DMS 273 (cell line): ENCODE measurements around the gene RGPD4.
"Not testable (repeated sequence)": the region's sequence is repeated elsewhere in the genome, so short reads cannot be mapped to it uniquely, and the experiment has no call there.

Source experiments
- DNase-seq: peaks from one replicate; lab custom pipeline; 2025; ENCODE audit not compliant: unreplicated experiment; lab: John Stamatoyannopoulos, UW

RGPD4 gene

DNA sequence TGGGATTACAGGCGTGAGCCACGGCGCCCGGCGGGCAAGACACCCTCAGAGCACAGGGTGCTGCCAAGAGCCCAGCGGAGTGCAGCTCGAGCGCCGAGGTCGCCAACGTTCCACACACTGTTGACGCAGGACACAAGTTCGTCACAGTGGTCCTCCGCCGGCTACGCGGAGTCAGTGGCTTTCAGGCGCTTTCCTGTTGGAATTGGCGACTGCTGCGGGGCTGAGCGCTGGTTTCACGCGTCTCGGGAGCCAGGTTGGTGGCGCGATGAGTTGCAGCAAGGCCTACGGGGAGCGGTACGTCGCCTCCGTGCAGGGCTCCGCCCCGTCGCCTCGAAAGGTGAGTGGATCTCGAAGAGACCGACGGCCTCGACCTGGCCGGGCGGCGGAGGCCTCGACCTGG is at the start of gene RGPD4:
RGPD4 (plus strand) TSS at position 144 of the 400 bp plus-strand sequence; CDS start at position 266, 122 bp downstream.
- not testable (repeated sequence) for DNase-seq

DNA sequence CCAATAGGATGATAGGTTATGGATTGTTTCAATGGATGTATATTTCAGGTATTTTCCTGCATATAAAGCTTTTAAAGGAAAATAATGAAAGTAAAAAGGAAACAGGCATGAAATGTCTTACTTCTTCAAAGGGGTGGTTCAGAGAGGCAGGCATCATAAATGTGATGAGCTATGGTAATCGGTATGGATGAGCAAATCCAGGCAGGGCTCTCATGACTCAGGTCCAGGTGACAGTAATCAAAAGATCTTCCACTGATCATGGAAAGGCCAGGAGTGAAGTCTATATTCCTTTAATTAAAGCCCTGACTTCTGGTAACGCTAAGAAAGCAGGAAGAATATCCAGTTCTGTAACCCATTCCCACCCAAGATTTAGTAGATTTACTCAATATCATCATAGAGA is 48.7 kb upstream of the RGPD4 start:
- no peak for DNase-seq

DNA sequence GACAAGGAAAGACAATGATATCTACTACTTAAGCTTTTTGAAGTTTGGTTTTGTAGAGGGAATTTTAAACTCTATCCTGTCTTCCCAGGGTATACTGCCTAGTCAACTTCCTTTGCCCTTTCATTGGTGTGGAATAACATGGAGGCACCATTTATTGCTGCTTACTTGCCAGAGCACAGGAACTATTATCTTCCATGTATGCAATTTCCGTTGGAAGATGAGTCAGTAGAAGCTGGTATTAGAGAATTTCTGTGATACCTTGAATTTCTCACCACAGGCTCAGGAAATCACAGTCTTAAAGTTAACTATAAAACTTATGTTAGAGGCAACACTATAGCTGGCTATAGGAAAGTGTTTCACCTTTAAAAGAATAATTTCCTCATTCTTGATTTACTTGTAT is 40.9 kb upstream of the RGPD4 start:
- DNase-seq = no peak

GRCh38 chr2:107790837-107791236 is 35.9 kb upstream of the RGPD4 start:
- no peak for DNase-seq

DNA sequence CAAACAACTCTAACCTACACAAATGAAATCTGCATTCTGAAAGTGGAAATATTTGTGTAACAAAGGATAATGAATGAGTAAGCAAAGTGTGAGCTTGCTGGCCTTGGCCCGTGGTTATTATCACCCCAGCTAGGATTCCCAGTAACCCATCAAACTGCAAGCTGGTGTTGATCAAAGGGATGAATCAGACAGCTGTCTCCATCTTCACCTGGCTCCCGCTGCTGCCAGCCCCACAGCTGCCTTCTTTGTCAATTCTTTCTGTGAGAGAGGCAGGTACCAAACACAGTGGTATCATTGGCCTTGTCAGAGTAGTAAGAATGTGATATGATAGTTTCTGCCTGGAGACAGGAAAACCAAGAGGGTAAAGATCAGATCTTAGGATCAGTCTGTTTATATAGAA is 25.2 kb upstream of the RGPD4 start:
- DNase-seq = peak; percentile 17

GRCh38 chr2:107804608-107805498 is 21.8 kb upstream of the RGPD4 start:
- peak; percentile 27 for DNase-seq

- peak; percentile 10 for DNase-seq
Measured at GRCh38 chr2:107806901-107807300, 19.8 kb upstream of the RGPD4 start.

DNA sequence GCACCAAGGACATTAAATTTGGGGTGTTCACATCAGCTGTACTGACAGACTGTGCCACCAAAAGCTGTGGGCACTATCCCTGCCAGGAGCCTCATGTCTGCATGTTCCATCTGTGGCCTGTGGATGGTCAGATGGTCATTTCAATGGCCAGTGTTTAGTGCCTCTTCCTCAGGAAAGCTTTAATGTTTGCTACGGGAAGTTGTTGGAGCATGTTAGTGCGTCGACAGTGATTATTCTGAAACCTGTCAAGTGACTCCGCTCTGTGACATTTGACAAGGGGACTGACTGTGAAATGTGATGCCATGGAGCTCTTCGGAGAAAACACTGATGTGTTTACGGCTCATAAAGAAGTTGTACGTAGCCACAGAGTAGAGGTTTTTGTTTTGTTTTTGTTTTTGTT is 18.7 kb upstream of the RGPD4 start:
- DNase-seq = no peak

DNA sequence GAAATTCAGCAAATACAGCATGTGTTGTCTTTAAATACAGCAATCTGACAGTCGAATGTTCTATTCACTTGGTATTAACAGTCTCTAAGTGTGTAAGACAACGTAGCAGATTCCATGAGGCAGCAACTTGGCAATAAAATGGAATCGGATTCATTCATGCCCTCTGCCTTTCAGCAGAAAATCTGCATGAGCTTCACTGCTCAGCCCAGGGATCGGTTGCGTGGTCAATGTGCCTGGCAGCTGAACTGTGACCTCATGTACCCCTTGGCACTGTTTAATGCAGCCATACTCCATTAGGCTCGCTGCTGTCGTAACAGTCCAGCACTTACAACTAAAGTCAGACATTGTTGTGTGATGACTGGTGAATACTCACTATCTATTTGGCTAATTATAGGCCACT is 17.7 kb upstream of the RGPD4 start:
- no peak for DNase-seq

DNA sequence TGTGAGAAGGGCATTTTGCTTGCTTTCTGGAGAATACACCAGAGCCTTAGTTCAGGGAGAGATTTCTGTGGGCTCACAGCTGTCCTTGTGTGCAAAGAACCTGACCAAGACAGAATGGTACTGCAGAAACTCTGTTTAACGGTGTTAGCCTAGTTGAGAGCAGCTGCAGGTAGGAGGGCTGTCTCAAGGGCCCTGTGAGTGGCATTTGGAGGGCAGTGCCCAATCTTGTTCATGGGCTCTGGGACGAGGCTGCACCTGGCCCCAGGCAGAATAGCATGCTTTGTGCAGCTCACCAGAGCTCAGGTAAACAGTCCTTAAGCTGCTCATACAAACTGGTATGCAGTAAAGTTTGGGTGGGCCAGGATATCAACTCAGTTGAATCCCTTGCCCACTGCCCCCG is 16.9 kb upstream of the RGPD4 start:
- DNase-seq = no peak

DNA sequence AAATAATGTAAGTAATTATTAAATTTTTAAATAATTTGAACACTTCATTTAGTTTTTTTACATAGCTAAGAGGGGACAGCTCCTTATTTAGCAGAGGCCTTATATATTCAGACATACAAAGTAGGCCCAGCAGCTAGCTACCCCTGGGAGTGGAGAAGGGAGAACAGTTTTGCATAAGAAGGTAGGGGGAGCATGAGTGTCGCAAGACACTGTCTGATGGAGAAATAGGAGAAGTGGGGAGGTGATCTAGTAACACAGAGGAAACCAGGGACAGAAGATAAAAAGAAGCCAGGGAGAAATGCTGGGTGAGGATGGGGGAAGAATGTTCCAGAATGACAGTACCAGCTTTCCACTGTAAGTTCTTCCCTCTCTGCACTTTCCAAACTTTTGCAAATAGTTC is 16.0 kb upstream of the RGPD4 start:
- peak; percentile 25 for DNase-seq

DNA sequence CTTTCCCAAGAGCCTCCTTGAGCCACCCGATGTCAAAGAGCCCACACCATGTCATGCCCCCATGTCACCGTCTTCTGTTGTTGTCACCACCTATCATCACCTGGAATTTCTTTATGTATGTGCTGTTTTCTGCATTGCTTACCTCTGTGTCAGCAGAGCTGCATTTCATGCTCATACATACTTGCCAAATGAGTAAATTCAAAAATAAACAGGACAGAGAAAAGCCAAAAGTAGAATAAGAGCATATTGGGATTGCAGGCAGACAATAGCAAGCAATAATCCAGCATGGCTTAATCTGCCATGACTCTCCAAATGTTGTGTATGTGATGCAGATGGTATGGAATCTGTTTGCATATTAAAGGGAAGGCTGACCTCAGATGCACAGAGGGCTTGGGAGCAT is 15.3 kb upstream of the RGPD4 start:
- peak; percentile 69 for DNase-seq

GRCh38 chr2:107812006-107812405 is 14.7 kb upstream of the RGPD4 start:
- DNase-seq = peak; percentile 31

- DNase-seq = no peak
Measured at GRCh38 chr2:107817378-107817777, 9.3 kb upstream of the RGPD4 start.

DNA sequence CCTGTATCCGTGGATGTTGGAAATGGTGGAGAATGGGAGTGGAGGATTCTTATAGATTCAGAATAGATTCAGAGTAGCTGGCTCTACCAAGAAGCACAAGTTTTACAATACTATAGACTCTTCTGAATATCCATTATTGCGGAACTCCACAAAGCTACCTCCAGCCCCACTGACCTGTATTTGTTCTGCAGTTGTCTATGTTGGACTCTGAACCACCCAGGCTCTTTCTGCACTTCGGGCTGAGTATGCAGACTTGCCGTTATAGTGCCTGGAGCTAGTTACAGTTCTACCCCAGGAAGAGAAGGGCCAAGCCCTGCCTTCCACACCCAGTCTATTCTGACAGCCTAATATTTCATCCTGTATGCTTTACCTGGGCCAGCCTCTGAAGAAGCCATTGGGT is 4.4 kb upstream of the RGPD4 start:
- no peak for DNase-seq

DNA sequence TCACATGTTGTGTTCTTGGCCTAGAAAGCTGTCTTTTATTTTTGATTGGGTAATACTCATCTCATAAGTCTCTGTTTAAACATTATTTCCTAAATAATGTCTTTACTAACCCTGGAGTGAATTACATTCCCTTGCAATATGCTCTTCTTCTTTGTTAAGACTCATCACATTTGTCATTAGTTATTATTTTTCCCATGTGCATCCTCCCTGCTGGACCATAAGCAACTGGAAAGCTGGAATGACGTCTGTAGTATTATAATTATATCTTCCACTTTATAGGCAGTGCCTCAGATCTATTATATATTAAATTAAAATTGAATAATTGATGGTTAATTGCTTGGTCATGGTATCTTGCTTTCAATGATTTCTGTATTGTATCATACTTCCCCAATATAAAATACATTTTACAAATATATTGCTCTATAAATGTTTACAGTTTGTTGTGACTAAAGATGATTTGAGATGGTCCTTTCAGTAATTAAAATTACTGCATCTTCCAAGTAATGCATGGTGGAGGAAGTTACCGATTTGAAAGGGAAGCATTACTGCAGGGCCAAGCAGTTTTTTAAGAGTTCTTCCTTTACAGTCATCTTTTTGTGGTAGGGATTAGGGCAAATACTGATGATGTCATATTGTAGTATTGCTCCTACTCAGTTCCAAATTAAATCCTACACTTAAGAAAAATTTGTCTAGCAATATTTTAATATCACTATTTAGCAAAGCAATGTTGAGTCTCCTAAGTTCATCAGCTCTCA is 2.1 kb upstream of the RGPD4 start:
- DNase-seq = no peak

DNA sequence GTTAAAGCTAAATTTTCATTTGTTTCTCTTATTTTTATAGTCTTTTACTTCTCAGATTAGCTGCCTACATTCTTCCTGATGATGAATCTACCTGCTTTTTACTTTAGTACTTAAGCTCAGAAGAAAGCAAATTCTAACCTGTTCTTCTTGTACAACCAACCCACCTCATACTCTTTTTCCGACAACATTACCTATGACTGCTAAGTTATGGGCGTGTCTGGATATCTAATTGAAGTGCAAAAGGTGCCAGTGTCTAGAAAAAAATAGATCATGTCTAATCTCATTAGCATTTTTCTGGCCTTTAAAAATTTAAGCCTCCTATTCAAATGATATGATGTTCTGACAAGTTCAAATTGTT is 1.5 kb upstream of the RGPD4 start:
- no peak for DNase-seq

- not testable (repeated sequence) for DNase-seq
Measured at GRCh38 chr2:107829514-107829913, 2.8 kb downstream of the RGPD4 start.

- DNase-seq = not testable (repeated sequence)
Measured at GRCh38 chr2:107833152-107833551, 6.5 kb downstream of the RGPD4 start.

- DNase-seq = not testable (repeated sequence)
Measured at GRCh38 chr2:107833618-107834017, 6.9 kb downstream of the RGPD4 start.

DNA sequence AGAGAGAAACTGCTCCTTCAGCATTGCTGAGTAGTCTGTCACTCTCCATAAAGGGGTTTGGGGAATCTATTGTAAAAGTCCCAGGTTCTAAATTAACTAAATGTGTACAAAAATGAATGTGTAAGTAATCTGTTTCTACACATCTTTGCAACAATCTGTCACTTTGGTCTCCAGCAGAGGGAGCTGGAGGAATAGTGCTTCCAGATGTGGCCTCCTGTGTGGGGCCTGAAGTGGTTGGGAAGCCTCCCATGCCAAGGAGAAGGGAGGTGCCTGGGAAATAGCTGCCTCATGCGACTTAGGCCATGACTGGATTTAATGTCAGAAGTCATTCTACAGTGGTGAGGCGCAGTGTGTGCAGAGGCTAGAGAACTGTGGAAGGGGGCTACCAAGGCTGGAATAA is 89.4 kb downstream of the RGPD4 start:
- peak; percentile 33 for DNase-seq

- DNase-seq = not testable (repeated sequence)
Measured at GRCh38 chr2:107916696-107917370, 90.1 kb downstream of the RGPD4 start.
